Loucy (cell line): ENCODE measurements around the gene CEP76.

Experiments used
- EZH2phosphoT487 ChIP-seq: fragments of 200-600 bp; IDR thresholded peaks from 2 replicates; pipeline ENCODE4 v1.6.1; 2018; ENCODE audit warnings: antibody characterized with exemption, mild to moderate bottlenecking, moderate library complexity, borderline replicate concordance
- TF ChIP-seq, protein P1 (sequence below): fragments of 200-600 bp; sonication (generic); conservative IDR thresholded peaks from 2 replicates; pipeline ENCODE4 v1.5.1; 2014; ENCODE audit warnings: mild to moderate bottlenecking, antibody characterized with exemption, low read length

DNA sequence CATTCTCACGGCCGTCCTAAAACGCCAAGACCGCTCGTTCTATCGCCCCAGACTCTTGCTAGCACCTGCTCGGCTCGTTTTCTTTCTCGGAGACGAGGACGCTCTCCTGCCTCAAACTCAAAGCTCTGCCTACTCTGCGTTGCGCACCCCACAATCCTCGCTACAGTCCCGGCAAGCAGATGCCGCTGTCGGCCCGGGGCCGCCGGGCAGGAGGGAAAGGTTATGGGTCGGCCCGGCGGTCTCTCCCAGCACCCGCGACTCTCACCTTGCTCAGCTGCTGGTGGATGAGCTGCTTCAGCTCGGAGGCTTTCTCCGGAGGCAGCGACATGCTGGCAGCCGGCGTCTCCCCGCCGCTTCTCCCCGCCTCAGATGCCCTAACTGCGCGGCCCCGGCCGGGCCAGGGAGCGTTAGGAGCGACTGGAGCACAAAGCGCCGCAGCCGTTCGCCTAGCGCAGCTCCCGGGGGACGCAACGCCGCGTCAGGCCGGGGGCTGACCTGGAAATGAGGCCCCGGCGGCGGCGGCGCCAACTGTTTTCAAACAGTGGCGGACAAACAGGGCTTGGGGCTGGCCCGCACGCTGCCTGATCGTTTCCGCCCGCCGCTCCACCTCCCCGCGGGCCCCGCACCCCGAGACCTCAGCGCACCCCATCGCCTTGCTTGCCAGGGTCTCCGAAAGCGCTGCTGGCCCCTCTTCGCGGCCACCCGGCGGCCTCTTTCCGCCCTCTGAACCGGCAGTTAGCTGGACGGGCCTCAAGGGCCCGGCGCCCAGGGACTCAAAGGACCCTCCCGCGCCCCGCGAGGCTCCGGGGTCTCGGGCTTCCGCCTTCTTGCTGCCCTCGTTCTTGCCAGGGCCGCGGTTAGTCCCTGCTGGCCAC is at the start of gene CEP76, which contains the start of gene PSMG2:
- TF ChIP-seq, protein P1, sequence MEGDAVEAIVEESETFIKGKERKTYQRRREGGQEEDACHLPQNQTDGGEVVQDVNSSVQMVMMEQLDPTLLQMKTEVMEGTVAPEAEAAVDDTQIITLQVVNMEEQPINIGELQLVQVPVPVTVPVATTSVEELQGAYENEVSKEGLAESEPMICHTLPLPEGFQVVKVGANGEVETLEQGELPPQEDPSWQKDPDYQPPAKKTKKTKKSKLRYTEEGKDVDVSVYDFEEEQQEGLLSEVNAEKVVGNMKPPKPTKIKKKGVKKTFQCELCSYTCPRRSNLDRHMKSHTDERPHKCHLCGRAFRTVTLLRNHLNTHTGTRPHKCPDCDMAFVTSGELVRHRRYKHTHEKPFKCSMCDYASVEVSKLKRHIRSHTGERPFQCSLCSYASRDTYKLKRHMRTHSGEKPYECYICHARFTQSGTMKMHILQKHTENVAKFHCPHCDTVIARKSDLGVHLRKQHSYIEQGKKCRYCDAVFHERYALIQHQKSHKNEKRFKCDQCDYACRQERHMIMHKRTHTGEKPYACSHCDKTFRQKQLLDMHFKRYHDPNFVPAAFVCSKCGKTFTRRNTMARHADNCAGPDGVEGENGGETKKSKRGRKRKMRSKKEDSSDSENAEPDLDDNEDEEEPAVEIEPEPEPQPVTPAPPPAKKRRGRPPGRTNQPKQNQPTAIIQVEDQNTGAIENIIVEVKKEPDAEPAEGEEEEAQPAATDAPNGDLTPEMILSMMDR: no peak
- TF ChIP-seq EZH2phosphoT487: no peak
